ENCODE data around the gene PEX16.

DNA sequence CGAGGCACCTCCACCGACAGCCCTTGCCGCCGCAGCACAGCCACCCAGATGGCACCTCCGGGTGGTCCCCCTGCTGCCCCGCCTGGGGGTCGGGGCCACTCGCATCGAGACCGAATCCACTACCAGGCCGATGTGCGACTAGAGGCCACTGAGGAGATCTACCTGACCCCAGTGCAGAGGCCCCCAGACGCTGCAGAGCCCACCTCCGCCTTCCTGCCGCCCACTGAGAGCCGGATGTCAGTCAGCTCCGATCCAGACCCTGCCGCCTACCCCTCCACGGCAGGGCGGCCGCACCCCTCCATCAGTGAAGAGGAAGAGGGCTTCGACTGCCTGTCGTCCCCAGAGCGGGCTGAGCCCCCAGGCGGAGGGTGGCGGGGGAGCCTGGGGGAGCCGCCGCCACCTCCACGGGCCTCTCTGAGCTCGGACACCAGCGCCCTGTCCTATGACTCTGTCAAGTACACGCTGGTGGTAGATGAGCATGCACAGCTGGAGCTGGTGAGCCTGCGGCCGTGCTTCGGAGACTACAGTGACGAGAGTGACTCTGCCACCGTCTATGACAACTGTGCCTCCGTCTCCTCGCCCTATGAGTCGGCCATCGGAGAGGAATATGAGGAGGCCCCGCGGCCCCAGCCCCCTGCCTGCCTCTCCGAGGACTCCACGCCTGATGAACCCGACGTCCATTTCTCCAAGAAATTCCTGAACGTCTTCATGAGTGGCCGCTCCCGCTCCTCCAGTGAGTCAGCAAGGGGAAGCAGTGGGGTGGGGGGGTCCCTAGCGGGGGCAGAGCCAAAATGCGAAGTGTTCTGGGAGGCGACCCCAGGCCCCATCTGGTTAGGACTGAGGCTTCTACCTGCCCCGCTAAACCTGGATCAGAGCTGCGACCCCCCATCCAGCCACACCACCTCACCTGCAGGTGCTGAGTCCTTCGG lies 15.0 kb downstream of the PEX16 start:
- TF ChIP-seq CTCF (IDR thresholded peaks at IDR 0.05) = no peak
- no peak for TF ChIP-seq POLR2A (IDR thresholded peaks at IDR 0.05)

Data from heart left ventricle (tissue), 13 donors.